NCI-H345 (cell line): ENCODE measurements around the gene SPDYE4.

Experiments used
- DNase-seq: peaks from one replicate; lab custom pipeline; 2025; lab: John Stamatoyannopoulos, UW

SPDYE4 gene

GRCh38 chr17:8711291-8711690, 47.1 kb downstream of the SPDYE4 start:
- DNase-seq, result no peak

GRCh38 chr17:8710813-8711212, 47.5 kb downstream of the SPDYE4 start:
- DNase-seq, result no peak

- no peak for DNase-seq
These were observed 49.3 kb downstream of the SPDYE4 start for GRCh38 chr17:8709006-8709405.

- no peak for DNase-seq
These were observed 50.3 kb downstream of the SPDYE4 start for GRCh38 chr17:8708025-8708461.

- no peak for DNase-seq
These were observed 50.9 kb downstream of the SPDYE4 start for GRCh38 chr17:8707332-8708024.

- DNase-seq, result no peak
These were observed 51.9 kb downstream of the SPDYE4 start for GRCh38 chr17:8706431-8706830.

- DNase-seq, result no peak
These were observed 52.9 kb downstream of the SPDYE4 start for GRCh38 chr17:8705427-8705826.

GRCh38 chr17:8703001-8703400, 55.3 kb downstream of the SPDYE4 start:
- no peak for DNase-seq

- no peak for DNase-seq
These were observed 56.6 kb downstream of the SPDYE4 start for GRCh38 chr17:8701754-8702153.

- DNase-seq, result no peak
These were observed 57.1 kb downstream of the SPDYE4 start for GRCh38 chr17:8701221-8701620.
